ENCODE measurements around the gene NFIX.

NFIX gene

DNA sequence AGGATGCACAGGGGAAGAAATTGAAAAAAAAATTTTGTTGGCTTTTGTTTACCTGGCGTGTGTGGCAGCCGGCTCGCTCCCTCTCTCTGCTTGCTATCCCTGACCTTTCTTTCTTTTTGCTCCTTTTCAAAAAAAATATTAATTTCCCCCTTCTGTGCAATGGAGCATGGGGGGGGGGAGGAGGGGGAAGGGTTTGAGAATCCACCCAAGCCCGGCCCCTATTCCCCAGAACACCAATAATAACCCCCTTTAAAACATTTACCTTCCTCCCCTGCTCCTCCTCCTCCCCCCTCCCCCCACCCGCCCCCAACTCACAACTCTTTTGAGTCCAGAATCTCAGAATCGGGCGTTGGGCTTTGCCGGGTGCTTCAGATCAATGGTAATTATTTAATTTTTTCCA lies 28.4 kb downstream of the NFIX start:
- FAIRE-seq, result no peak

DNA sequence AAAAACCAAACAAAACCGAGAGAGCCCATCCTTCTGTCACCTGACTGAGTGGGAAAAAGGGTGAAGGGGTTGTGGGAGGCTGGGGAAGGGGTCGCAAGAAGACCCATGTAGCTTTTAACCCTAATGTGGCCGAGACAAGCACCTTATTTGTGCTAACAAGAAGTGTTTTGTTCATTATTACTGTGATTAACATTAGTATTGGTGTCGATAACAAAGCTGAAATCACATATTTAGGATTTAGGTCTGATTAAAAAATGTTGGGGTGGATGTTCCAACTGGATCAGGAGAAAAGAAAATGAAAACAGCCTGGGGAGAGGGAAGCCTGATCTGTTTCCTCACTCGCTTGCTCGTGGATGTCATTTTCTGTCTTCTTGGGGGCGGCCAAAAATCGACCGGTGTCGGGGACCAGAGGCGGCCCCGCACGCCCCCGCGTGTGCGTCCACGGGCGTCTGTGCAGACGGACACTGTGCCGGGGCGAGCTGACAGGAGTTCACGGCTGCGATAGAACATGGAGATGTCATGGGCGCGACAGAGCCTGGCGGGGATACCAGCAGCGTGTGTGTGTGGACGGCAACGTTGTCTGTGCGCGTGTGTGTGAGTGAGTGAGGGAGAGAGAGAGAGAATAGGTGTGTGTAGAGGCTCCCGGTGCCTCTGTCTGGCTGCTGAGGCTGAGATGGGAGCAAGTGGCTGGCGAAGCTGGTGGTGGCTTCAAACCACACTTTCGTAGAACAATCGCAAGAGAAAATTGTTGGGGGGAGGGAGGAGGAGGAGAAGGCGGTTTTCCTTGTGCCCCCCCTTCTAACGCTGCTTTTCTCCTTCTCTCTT lies 29.1 kb downstream of the NFIX start:
- no peak for FAIRE-seq

DNA sequence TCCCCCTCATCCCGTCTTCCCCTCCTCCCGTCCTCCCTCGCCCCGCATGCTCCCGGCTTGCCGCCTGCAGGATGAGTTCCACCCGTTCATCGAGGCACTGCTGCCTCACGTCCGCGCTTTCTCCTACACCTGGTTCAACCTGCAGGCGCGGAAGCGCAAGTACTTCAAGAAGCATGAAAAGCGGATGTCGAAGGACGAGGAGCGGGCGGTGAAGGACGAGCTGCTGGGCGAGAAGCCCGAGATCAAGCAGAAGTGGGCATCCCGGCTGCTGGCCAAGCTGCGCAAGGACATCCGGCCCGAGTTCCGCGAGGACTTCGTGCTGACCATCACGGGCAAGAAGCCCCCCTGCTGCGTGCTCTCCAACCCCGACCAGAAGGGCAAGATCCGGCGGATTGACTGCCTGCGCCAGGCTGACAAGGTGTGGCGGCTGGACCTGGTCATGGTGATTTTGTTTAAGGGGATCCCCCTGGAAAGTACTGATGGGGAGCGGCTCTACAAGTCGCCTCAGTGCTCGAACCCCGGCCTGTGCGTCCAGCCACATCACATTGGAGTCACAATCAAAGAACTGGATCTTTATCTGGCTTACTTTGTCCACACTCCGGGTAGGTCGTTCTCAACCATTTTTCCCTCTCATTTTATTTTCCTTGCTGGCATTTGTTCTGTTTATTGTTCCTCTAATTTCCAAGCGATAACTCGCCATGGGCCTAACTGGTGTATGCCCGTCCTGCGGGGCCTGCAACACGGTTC lies 29.8 kb downstream of the NFIX start:
- FAIRE-seq, result no peak

- no peak for FAIRE-seq
Measured at GRCh38 chr19:13025819-13026456, 30.7 kb downstream of the NFIX start.

DNA sequence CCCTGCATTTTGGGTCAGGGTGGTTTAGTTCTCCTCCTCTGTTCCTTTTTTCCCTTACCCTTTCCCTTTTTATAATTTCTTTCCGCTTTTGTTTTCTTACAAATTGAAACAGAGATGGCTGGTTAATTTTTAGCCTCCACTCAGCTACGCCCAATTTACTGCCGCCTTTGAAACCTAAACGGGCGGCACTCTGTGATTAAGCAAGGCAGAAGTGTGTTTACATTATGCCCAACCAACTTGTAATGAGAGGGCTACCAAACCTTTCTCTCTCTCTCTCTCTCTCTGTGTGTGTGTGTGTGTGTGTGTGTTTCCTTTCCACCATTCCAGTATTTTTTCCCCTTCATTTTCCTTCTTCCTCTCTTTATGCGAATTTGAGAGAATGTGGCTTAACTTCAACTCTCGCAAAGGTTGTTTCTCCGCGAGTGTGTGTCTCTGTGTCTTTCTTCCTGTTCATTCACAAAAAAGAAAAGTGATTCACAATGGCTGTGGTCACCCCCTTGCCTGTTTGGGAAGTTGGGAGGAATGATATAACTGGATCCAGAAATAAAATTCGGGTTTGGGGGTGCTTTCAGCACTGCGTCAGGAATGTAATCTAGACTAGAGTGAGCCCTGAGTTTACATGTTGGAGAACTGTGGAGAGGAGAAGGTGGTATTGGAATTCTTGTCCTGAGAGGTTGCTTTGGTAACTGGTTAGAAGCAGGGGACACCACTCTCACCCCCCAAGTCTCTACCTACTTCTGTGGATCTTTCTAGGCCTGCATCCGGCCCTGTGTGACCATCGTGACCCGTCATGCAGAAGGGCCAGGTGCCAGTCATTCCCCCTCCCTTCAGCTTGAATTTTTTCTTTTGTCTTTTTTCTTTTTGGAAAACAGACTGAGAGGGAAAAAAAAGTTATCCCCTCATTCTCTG lies 31.4 kb downstream of the NFIX start:
- FAIRE-seq, result peak; percentile 58

DNA sequence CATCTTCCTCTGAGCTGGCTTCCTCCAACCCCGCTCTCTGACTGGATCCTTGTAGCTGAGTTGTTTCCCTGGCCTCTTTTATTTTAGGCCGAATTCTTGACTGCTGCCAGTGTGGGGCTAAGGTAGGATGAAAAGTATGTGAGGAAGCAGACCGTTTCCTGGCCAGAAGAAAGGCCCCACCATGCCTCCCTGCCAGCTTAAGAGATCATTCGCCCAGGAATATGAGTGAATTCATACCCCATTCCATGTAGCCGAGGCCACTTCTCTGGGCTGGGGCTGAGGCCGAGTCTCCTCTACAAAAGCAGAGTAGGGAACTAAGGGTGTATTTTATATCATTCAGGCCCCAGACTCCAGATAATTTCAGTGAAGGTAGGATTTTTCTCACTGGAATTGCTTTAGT lies 32.3 kb downstream of the NFIX start:
- FAIRE-seq, result no peak

- FAIRE-seq, result no peak
Measured at GRCh38 chr19:13028027-13028426, 32.8 kb downstream of the NFIX start.

GRCh38 chr19:13029301-13029880 lies 34.1 kb downstream of the NFIX start:
- FAIRE-seq, result no peak

- FAIRE-seq, result no peak
Measured at GRCh38 chr19:13029893-13030292, 34.6 kb downstream of the NFIX start.

DNA sequence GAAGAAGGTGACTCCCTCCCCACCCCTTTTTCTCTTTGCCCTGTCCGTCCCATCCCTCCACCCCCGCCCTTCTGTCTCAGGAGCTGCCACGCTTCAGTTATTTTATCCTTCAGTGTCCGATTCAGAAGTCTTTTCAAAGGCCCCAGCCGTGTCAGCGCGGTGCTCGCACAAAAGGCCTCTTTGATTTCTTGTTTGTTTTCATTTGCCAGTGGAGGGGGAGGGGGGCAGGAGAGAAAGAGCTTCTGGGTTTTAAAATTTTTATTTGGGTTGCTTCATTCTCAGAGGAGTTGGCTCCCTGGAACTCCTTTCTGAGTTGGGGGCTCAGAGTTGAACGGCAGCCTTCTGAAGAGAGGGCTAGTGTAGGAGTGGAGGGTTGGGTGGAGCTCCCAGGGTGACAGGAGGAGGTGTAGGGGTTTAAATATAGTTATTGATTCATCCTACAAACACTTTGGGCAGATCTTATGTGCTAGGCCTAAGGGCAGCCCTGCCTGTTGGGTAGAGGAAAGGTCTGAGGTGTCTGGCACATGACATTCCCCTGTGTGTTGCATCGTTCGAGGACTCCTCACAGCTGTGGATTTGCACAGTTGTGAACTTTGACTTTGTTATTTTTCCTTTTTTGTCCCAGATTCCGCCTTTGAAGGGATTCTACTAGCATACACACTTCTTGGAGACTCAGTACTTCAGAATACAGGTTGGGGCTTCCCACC lies 36.8 kb downstream of the NFIX start:
- no peak for FAIRE-seq

DNA sequence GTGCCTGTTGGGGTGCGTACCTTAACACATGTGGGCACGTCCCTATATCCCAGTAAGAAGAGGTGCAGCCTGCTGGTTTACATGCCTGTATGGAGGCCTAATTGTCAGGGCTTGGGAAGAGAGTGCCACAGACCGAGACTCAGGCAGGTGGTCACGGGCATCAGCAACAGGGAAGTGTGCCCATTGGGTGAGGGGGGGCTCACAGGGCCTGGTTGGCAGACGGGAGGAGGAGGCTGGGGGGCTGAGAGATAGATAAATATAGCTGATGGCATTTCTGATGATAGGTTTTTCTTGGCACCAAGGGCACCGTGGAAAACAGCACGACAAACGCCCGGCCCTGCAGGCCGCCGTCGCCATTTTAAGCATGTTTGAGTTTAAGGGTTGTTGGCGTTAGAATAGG lies 37.6 kb downstream of the NFIX start:
- no peak for FAIRE-seq

DNA sequence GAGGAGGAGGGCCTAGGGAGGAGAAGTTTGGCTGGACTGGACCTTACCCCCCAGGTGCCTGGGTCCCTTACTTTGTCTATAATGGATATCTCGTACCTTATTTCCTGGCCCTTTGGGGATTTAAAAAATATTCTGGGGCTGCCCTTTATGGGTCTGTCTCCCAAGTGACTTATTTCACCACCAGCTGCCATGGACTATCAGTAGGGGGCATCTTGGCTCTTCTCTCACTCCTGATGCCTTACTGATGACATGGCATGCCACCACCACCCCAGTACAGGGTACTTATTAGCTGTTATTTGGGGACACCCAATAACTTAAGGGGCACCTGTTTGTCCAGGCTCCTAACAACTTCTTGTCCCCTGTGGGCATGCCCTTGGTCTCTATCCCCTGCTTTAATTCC lies 38.0 kb downstream of the NFIX start:
- no peak for FAIRE-seq

DNA sequence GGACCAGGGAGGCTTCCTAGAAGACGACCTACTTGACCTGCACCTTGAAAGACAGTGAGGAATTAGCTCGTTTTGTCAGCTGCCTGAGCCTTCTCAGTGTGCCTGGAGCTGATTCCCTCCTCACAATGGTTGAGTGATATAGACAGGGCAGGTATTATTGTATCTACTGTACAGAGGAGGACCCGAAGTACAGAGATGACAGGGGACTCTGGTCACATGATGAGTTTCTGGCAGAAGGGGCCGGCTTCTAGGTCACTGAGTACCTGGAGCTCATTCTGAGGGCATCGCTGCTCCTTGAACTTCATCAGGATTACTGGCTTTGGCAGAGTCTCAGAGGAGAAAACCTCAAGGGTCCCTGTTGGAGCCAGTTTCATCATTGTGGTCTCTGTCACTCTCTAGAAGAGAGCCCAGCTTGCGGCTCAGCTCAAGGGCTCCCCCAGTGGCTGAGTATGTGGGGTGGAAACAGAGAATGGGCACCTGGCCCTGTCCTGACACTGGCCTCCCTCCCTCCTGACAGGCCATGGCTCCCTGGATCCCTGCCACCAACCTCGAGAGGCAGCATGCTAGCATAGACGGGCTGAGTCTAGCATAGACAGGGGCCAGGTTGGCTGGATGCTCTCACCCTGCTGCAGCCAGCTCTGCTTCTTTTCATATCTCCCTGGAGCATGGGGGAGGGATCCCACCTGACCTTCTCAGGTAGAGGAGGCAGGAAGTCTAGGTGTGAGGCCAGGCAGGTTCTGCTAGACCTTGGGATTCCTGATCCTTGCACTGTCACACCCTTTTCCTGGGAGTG lies 38.7 kb downstream of the NFIX start:
- no peak for FAIRE-seq

- FAIRE-seq, result no peak
Measured at GRCh38 chr19:13034636-13035035, 39.4 kb downstream of the NFIX start.

DNA sequence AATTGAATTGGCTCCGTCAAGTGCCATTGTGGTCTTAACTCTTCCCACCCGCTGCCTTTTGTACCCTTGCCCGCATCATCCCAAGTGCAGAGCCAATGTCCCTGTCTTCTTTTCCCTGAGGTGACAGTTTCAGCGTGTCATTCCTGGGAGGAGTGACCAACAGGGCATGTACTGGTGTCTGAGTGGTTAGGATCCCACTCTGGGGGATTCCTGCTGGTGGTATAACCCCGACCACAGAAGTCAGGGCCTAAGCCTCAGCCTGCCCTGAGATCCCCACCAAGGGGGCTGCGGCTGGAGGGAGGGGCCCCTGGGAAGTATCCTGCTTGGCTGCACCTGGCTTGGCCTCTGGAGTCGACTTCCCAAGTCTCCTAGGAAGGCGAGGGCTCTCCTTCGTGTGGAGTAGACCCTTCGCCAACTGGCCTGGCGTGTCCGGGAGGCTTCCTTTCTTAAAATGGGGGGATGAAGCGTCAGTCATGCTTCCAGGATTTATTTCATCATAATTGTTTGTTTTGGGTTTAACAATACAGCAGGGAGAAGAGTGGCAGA lies 40.6 kb downstream of the NFIX start:
- no peak for FAIRE-seq

GRCh38 chr19:13036366-13036976 lies 41.2 kb downstream of the NFIX start:
- no peak for FAIRE-seq

- FAIRE-seq, result no peak
Measured at GRCh38 chr19:13037161-13037560, 41.9 kb downstream of the NFIX start.

GRCh38 chr19:13037731-13038130 lies 42.5 kb downstream of the NFIX start:
- no peak for FAIRE-seq

DNA sequence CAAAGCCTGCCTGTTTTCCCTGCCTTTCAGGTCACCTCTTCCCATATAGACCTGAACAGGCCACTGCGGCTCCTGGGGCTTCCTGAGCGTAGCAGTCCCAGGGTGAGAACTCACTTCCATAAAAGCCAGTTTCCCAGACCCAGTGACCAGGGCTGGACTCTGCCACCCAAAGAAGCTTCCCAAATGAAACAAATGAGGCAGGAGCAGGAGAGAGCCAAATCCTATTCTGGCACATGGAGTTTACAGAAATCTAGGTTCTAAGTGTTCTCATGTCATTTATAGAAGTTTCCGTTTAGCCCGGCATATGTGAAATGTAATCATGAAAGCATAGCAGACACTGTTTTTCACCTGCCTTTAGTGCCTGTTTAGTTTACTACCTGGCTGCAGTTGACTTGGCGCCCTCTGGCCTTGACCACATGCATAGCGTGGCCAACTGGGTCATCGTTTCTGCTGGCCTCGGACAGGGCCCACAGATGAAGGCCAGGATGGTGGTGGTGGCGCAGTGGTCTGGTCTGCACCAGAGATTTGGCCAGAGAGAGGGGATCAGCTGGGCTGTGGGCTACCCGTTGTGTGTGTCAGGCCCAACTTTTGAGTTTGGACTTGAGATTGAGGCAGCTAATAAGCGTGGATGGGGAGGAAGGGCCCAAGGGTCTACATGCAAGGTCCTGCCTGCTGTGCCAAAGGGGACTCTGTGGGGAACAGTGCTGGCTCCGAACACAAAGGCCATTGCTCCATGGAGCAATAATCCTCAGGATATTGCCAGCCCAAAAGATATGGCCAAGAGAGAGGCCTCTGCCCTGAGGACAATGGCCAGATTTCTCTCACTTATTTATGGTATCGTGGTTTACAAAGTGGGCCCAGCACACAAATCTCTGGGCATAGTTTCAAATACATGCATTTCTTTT lies 43.3 kb downstream of the NFIX start:
- no peak for FAIRE-seq
